ENCODE results near the gene KHNYN.
"Not testable (repeated sequence)": the region's sequence is repeated elsewhere in the genome, so short reads cannot be mapped to it uniquely, and the experiment has no call there.

KHNYN gene

GRCh38 chr14:24465368-24465767, 35.6 kb downstream of the KHNYN start:
- DNase-seq (ENCODE audit: extremely low read depth in 1 of 2, low read depth in 1 of 2), result no peak

DNA sequence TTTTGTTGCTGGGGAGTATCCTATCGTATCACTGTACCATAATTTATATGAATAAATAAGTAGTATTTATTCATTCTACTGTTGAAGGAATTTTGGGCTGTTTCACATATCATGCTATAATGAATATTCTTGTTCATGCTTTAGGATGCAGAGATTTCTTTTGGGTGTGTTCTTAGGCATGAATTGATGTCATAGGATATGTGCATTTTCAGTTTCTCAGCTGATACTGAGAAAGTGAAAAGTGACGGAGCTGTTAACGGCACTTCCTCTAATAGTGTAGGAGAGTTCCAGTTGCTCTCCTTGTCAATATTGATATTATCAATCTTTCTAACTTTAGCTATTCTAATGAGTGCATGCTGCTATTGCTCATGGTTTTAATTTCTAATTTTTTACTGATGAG, 36.1 kb downstream of the KHNYN start:
- no peak for DNase-seq (ENCODE audit: extremely low read depth in 1 of 2, low read depth in 1 of 2)

- not testable (repeated sequence) for DNase-seq (ENCODE audit: extremely low read depth in 1 of 2, low read depth in 1 of 2)
Measured at GRCh38 chr14:24470450-24470849, 40.7 kb downstream of the KHNYN start.

DNA sequence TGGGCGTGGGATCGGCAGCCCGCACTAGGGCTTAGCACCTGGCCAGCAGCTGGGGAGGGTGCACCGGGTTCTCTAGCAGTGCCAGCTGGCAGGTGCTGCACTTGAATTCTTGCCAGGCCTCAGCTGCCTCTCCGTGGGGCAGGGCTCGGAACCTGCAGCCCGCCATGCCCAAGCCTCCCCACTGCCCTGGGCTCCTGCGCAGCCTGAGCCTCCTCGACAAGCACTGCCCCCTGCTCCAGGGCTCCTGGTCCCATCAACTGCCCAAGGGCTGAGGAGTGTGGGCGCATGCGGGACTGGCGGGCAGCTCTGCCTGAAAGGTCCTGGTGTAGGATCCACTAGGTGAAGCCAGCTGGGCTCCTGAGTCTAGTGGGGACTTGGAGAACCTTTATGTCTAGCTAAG, 43.5 kb downstream of the KHNYN start:
- DNase-seq (ENCODE audit: extremely low read depth in 1 of 2, low read depth in 1 of 2), result no peak

DNA sequence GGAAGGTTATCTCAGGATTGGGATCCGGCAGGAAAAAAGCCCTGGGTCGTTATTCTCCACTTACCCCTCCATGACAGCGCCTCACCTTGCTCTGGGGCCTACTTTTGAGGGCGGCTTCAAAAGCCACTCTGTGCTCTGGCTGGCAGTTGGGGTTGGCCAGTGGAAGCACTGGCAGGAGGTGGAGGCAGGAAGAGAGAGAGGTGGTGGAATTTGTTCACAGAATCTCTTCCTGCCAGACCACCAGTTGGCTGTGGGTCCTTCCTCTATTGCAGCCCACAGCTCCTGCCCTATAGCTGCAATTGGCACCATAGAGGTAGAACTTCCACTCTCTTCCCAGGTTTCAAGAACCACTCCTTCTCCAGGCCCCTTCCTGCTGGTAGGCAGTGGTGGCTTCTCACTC, 45.5 kb downstream of the KHNYN start:
- DNase-seq (ENCODE audit: extremely low read depth in 1 of 2, low read depth in 1 of 2), result no peak

- not testable (repeated sequence) for DNase-seq (ENCODE audit: extremely low read depth in 1 of 2, low read depth in 1 of 2)
Measured at GRCh38 chr14:24479999-24480398, 50.2 kb downstream of the KHNYN start.

DNA sequence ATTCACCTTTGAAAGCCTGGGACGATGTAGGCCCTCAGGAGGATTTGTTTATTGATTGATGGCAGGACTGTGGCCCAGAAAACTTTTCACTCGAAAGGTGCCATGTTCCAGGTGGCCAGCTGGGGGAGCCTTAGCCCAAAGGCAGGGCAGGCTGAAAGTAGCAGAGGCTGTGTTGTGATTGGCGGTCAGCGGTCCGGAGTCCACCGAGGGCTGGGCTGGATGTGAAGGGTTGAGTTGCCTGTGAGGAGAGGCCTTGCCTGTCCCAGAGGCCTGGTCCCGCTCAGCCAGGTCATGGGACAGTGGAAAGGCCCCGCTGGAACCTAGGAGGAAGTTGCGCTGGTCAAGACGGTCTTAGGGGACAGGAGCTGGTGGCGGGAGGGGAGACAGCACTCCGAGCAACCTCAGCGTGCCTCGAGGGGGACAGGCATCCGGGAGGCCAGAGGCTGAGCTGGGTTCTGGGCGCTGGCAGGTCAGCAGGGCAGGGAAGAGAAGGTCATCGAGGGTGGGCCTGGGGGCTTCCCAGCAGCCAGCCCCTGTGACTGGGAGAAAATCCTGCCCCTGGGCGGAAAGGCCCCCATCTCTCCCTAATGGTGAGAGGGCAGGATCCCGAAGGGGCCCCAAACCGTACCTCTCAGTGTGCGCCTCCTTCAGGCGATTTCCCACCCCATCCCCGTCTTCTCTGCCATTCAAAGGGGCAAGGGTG, 52.0 kb downstream of the KHNYN start:
- DNase-seq (ENCODE audit: extremely low read depth in 1 of 2, low read depth in 1 of 2), result peak in 1 of 2 donors; percentile 17

GRCh38 chr14:24482699-24483303, 53.0 kb downstream of the KHNYN start:
- not testable (repeated sequence) for DNase-seq (ENCODE audit: extremely low read depth in 1 of 2, low read depth in 1 of 2)

DNA sequence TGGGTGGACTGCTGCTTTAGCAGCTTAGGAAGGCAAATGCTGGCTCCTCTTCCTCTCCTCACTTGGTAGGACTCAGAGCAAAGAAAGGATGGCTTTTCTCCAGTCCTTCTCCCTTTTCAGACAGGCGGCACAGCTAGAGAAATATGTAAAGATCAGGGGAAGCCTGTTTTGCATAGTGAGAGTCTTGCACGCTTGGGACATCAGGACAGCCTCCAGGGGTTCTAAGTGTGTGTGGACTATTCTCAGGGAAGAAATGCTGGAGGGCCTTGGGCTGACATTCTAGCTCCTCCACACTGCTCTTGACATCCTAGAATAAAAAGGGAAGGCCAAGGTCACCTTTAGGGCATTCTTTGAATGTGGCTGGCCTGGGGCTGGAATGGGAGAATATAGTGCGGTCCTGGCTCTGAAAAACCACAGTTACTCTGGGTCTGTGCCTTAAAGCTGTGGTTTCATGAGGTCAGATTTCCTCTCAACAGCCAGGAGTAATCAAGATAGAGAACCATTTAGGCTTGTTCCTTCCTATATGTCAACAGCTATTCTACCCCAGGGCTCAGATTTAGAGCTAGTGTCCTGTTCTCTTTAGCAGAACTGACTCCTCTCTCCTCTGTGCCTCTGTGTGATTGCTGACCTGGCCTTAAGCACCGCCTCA, 54.0 kb downstream of the KHNYN start:
- no peak for DNase-seq (ENCODE audit: extremely low read depth in 1 of 2, low read depth in 1 of 2)

Measured in activated CD8-positive, alpha-beta memory T cell treated with anti-CD3 and anti-CD28 coated beads for 1 hour (primary cell).